Hematopoietic multipotent progenitor cell treated with erythropoietin and hydrocortisone succinate and interleukin-3 and kit ligand, for 6 days (in vitro differentiated cells): ENCODE measurements around the gene EQTN.

ENCODE experiments used
- DNase-seq: peaks from one replicate; pipeline ENCODE4 v3.0.0-alpha.2; 2015

Gene EQTN

GRCh38 chr9:27297050-27297449 is at the start of gene EQTN:
Gene EQTN (minus strand): TSS chr9:27297150. CDS start chr9:27297055, 95 bp downstream.
- DNase-seq: no peak

- DNase-seq: no peak
Measured at GRCh38 chr9:27344776-27345175, 47.8 kb upstream of the EQTN start.

GRCh38 chr9:27341545-27342294 is 44.8 kb upstream of the EQTN start:
- DNase-seq: no peak

GRCh38 chr9:27340961-27341511 is 44.1 kb upstream of the EQTN start:
- no peak for DNase-seq

GRCh38 chr9:27340285-27340674 is 43.3 kb upstream of the EQTN start:
- no peak for DNase-seq

GRCh38 chr9:27339661-27340284 is 42.8 kb upstream of the EQTN start:
- no peak for DNase-seq

- DNase-seq: no peak
Measured at GRCh38 chr9:27338527-27338903, 41.6 kb upstream of the EQTN start.

- no peak for DNase-seq
Measured at GRCh38 chr9:27337833-27338526, 41.0 kb upstream of the EQTN start.

GRCh38 chr9:27337236-27337635 is 40.3 kb upstream of the EQTN start:
- no peak for DNase-seq

- DNase-seq: no peak
Measured at GRCh38 chr9:27336829-27337228, 39.9 kb upstream of the EQTN start.

- no peak for DNase-seq
Measured at GRCh38 chr9:27336126-27336525, 39.2 kb upstream of the EQTN start.

- DNase-seq: no peak
Measured at GRCh38 chr9:27335075-27335474, 38.1 kb upstream of the EQTN start.

- DNase-seq: peak; percentile 83
Measured at GRCh38 chr9:27333241-27334052, 36.5 kb upstream of the EQTN start.

GRCh38 chr9:27331393-27331792 is 34.4 kb upstream of the EQTN start:
- no peak for DNase-seq

- DNase-seq: no peak
Measured at GRCh38 chr9:27329291-27329690, 32.3 kb upstream of the EQTN start.

GRCh38 chr9:27328483-27328882 is 31.5 kb upstream of the EQTN start:
- no peak for DNase-seq

- no peak for DNase-seq
Measured at GRCh38 chr9:27311184-27311583, 14.2 kb upstream of the EQTN start.

GRCh38 chr9:27310582-27310981 is 13.6 kb upstream of the EQTN start:
- no peak for DNase-seq

- DNase-seq: no peak
Measured at GRCh38 chr9:27308691-27309390, 11.9 kb upstream of the EQTN start.

- no peak for DNase-seq
Measured at GRCh38 chr9:27304521-27304920, 7.6 kb upstream of the EQTN start.

- DNase-seq: no peak
Measured at GRCh38 chr9:27303219-27303618, 6.3 kb upstream of the EQTN start.

- DNase-seq: no peak
Measured at GRCh38 chr9:27293996-27294395, 3.0 kb downstream of the EQTN start.
